ENCODE data around the gene CEND1. TPM values are rescaled to one million over a fixed set of nuclear protein-coding genes. Genes with fewer than 3 reads are reported as not detected.

The CEND1 gene
- total and polyA plus RNA-seq, 2 of the 4 experiments (the other 2 are of a cell fraction): 0.90 to 4.0 TPM

- Histone ChIP-seq H3K9me3 (ENCODE audit: control insufficient read depth, insufficient read depth, low read length) (no peaks in the 10 kb centered on the region), H3K56ac (ENCODE audit: extremely low read depth, insufficient read depth, low read length) (no peak overlapping the region), H3K4me2 (ENCODE audit: low read depth, low read length) (no peak overlapping the region), H4K8ac (ENCODE audit: low read depth in 2 of 2, low read length in 2 of 2) (no peak overlapping the region), H3K36me3 (ENCODE audit: control insufficient read depth, insufficient read depth, low read length) (peaks cover 39% of the 10 kb centered on the region), H3K14ac (replicated peaks; ENCODE audit: low read depth, low read length) (no peak overlapping the region), H2BK5ac (ENCODE audit: low read depth, low read length, poor library complexity, severe bottlenecking) (no peak overlapping the region), H4K5ac (ENCODE audit: low read depth, low read length) (no peak overlapping the region), H2BK20ac (ENCODE audit: low read depth, low read length) (no peak overlapping the region), H2AFZ (replicated peaks; ENCODE audit: low read length, poor library complexity) (no peak overlapping the region), H2AK5ac (ENCODE audit: low read depth, low read length) (no peak overlapping the region), H2AK9ac (replicated peaks; ENCODE audit: low read depth, low read length, poor library complexity) (no peak overlapping the region), H3K79me1 (ENCODE audit: low read depth in 1 of 2, low read length in 2 of 2) (peaks cover 11 to 64% of the 10 kb centered on the region in 2 experiments), H3K27me3 (ENCODE audit: control insufficient read depth, insufficient read depth, low read length) (no peaks in the 10 kb centered on the region), H3K18ac (ENCODE audit: low read depth, low read length) (no peak overlapping the region), H4K91ac (ENCODE audit: insufficient read depth, low read depth, low read length) (no peak overlapping the region), H3K4me1 (ENCODE audit: control insufficient read depth, insufficient read depth, low read length) (peaks cover 13% of the 10 kb centered on the region), H3K9me1 (ENCODE audit: insufficient read depth, low read length) (peaks cover 11% of the 10 kb centered on the region; the same call in 1 of the 2 replicates), H3K23ac (ENCODE audit: low read depth, low read length) (no peak overlapping the region), H3K4me3 (ENCODE audit: insufficient read depth, low read depth, low read length) (no peak overlapping the region), H4K20me1 (ENCODE audit: insufficient read depth, low read length) (peaks cover 67% of the 10 kb centered on the region), H2BK120ac (ENCODE audit: low read depth, low read length) (no peak overlapping the region), H3K9ac (ENCODE audit: low read depth, low read length) (no peak overlapping the region), H2BK15ac (ENCODE audit: low read depth, low read length) (no peak overlapping the region), H3K4ac (ENCODE audit: low read depth, low read length) (no peak overlapping the region), H3K27ac (ENCODE audit: insufficient read depth, low read length) (no peak overlapping the region)
- in situ Hi-C loops (cut with MboI; ENCODE audit: low sequenced_read_pairs): no loop called here
- ATAC-seq (ENCODE audit: low read depth) (no peak), DNase-seq (no peak)
- 72% methylated on average over 2 of the region's 5 CpGs; no CpG with 5 or more reads in 1 of the 2 experiments for WGBS, 2 experiments (ENCODE audit: extremely low coverage in 2 of 2, insufficient read length in 1 of 2)
- intact Hi-C loops (cut with micrococcal nuclease): no loop called here
- TF ChIP-seq BHLHE40 (IDR thresholded peaks at IDR 0.05; ENCODE audit: low read depth, low read length): no peak
- TF ChIP-seq MXI1 (IDR thresholded peaks at IDR 0.05; ENCODE audit: borderline replicate concordance, low read depth, low read length): no peak
- TF ChIP-seq RAD21 (IDR thresholded peaks at IDR 0.05; ENCODE audit: low read length): no peak
- TF ChIP-seq NFE2L2 (IDR thresholded peaks at IDR 0.05; ENCODE audit: low read depth, low read length): no peak
- no peak for TF ChIP-seq CHD1 (IDR thresholded peaks at IDR 0.05; ENCODE audit: low read depth, low read length)
- no peak for TF ChIP-seq CEBPB (IDR thresholded peaks at IDR 0.05; ENCODE audit: low read depth, low read length)
- no peak for TF ChIP-seq MAZ (IDR thresholded peaks at IDR 0.05; ENCODE audit: borderline replicate concordance, low read depth, low read length)
- no peak for TF ChIP-seq FOS (IDR thresholded peaks at IDR 0.05; ENCODE audit: low read depth, low read length)
- TF ChIP-seq, protein P1, sequence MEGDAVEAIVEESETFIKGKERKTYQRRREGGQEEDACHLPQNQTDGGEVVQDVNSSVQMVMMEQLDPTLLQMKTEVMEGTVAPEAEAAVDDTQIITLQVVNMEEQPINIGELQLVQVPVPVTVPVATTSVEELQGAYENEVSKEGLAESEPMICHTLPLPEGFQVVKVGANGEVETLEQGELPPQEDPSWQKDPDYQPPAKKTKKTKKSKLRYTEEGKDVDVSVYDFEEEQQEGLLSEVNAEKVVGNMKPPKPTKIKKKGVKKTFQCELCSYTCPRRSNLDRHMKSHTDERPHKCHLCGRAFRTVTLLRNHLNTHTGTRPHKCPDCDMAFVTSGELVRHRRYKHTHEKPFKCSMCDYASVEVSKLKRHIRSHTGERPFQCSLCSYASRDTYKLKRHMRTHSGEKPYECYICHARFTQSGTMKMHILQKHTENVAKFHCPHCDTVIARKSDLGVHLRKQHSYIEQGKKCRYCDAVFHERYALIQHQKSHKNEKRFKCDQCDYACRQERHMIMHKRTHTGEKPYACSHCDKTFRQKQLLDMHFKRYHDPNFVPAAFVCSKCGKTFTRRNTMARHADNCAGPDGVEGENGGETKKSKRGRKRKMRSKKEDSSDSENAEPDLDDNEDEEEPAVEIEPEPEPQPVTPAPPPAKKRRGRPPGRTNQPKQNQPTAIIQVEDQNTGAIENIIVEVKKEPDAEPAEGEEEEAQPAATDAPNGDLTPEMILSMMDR (conservative IDR thresholded peaks at IDR 0.05; ENCODE audit: low read depth, low read length): no peak
- CTCF ChIA-PET: no interaction called here
- dilution Hi-C loops (cut with HindIII; ENCODE audit: low sequenced_read_pairs, unreplicated experiment): no loop called here
- no TSS peak for BruUV-seq (replicated peaks)
- POLR2A ChIA-PET (ENCODE audit: unreplicated experiment): no interaction called here
Measured at GRCh38 chr11:773425-773824, 16.5 kb downstream of the CEND1 start.

Data from IMR-90 (cell line).